RWPE2 (cell line): ENCODE data around the gene HEXIM2.

ENCODE experiments used
- ATAC-seq: fragments of 200-7000 bp; cut with Tn5 transposase; 3 replicates; pipeline ENCODE4 v1.9.1; 2021; ENCODE audit warnings: low read depth
- DNase-seq: peaks from one replicate; pipeline ENCODE4 v3.0.0-alpha.2; 2020; ENCODE audit warnings: low spot score
- H3K27ac ChIP-seq: fragments of 450-650 bp; 2 replicates; pipeline ENCODE4 v1.5.1; 2017; ENCODE audit warnings: mild to moderate bottlenecking; ENCODE audit not compliant: poor library complexity, severe bottlenecking
- H3K27me3 ChIP-seq: fragments of 250-450 bp; sonication (Bioruptor Pico); 2 replicates; pipeline ENCODE4 v1.5.1; 2021; ENCODE audit warnings: mild to moderate bottlenecking, moderate library complexity; ENCODE audit not compliant: insufficient read depth, poor library complexity, severe bottlenecking
- H3K36me3 ChIP-seq: fragments of 250-450 bp; sonication (Bioruptor Pico); 2 replicates; pipeline ENCODE4 v1.5.1; 2020; ENCODE audit warnings: low read depth, mild to moderate bottlenecking, moderate library complexity
- H3K4me1 ChIP-seq: fragments of 250-450 bp; sonication (Bioruptor Pico); 2 replicates; pipeline ENCODE4 v1.5.1; 2021; ENCODE audit warnings: mild to moderate bottlenecking, moderate library complexity; ENCODE audit not compliant: insufficient read depth, poor library complexity, severe bottlenecking
- H3K4me3 ChIP-seq: fragments of 250-450 bp; sonication (Bioruptor Pico); 2 replicates; pipeline ENCODE4 v1.5.1; 2021; ENCODE audit warnings: mild to moderate bottlenecking, moderate library complexity; ENCODE audit not compliant: severe bottlenecking
- H3K9me3 ChIP-seq: fragments of 250-450 bp; sonication (Bioruptor Pico); 2 replicates; pipeline ENCODE4 v1.5.1; 2021; ENCODE audit warnings: mild to moderate bottlenecking, moderate library complexity; ENCODE audit not compliant: severe bottlenecking
- CTCF ChIP-seq: fragments of 450-650 bp; IDR thresholded peaks from one replicate; pipeline ENCODE4 v1.5.1; 2017; ENCODE audit warnings: mild to moderate bottlenecking, moderate library complexity; ENCODE audit not compliant: poor library complexity, severe bottlenecking

HEXIM2 gene

GRCh38 chr17:45156242-45156641 is 5.4 kb upstream of the HEXIM2 start:
- DNase-seq (no peak), ATAC-seq (no peak)
- no peak for TF ChIP-seq CTCF
- Histone ChIP-seq H3K4me3 (no peak overlapping the region), H3K27ac (no peak overlapping the region), H3K9me3 (no peaks in the 10 kb centered on the region), H3K27me3 (no peaks in the 10 kb centered on the region), H3K36me3 (peaks cover 10% of the 10 kb centered on the region), H3K4me1 (peaks cover 23% of the 10 kb centered on the region)

GRCh38 chr17:45160447-45161287 is 1.0 kb upstream of the HEXIM2 start:
- TF ChIP-seq CTCF = no peak
- Histone ChIP-seq H3K4me1 (peaks cover 17% of the 10 kb centered on the region), H3K27me3 (no peaks in the 10 kb centered on the region), H3K9me3 (no peaks in the 10 kb centered on the region), H3K4me3 (peak overlapping the region; percentile 82), H3K36me3 (peaks cover 10% of the 10 kb centered on the region), H3K27ac (peak overlapping the region; percentile 87)
- DNase-seq = no peak
- ATAC-seq = peak; percentile 25

GRCh38 chr17:45162025-45162687 is 481 bp downstream of the HEXIM2 start:
- H3K27ac ChIP-seq = peak overlapping the region; percentile 87
- no peaks in the 10 kb centered on the region for H3K27me3 ChIP-seq
- no peaks in the 10 kb centered on the region for H3K9me3 ChIP-seq
- DNase-seq (no peak), ATAC-seq (no peak)
- H3K36me3 ChIP-seq = peaks cover 10% of the 10 kb centered on the region
- TF ChIP-seq CTCF = no peak
- H3K4me1 ChIP-seq = peaks cover 17% of the 10 kb centered on the region
- H3K4me3 ChIP-seq = peak overlapping the region; percentile 19

- ATAC-seq (no peak), DNase-seq (no peak)
- H3K27me3 ChIP-seq = no peaks in the 10 kb centered on the region
- no peak for TF ChIP-seq CTCF
- no peak overlapping the region for H3K4me3 ChIP-seq
- H3K36me3 ChIP-seq = peaks cover 9% of the 10 kb centered on the region
- no peak overlapping the region for H3K27ac ChIP-seq
- no peaks in the 10 kb centered on the region for H3K9me3 ChIP-seq
- H3K4me1 ChIP-seq = peaks cover 4% of the 10 kb centered on the region
Measured at GRCh38 chr17:45164734-45165269, 3.1 kb downstream of the HEXIM2 start.
